ENCODE data around the gene ERVMER34-1. TPM values are rescaled to one million over a fixed set of nuclear protein-coding genes. Genes with fewer than 3 reads are reported as not detected.

ERVMER34-1 gene
- total and polyA plus RNA-seq, 8 donors = 0.30 to 3.0 (median 0.49) TPM; not detected in 4

- Histone ChIP-seq H3K27me3 (no peaks in the 10 kb centered on the region), H3K9me3 (no peaks in the 10 kb centered on the region), H3K27ac (no peak overlapping the region), H3K4me1 (no peaks in the 10 kb centered on the region), H3K36me3 (no peaks in the 10 kb centered on the region), H3K4me3 (no peak overlapping the region)
- intact Hi-C loops (cut with DNase I; ENCODE audit: low total_unique reads) = no loop called here
- WGBS, 5 donors = 90 to 99% (median 96%) methylated on average over 6 of the region's 6 CpGs
- TF ChIP-seq POLR2A (IDR thresholded peaks at IDR 0.05) (no peak), POLR2AphosphoS5 (IDR thresholded peaks at IDR 0.05) (no peak), EP300 (IDR thresholded peaks at IDR 0.05) (no peak)
- TF ChIP-seq, protein P1, sequence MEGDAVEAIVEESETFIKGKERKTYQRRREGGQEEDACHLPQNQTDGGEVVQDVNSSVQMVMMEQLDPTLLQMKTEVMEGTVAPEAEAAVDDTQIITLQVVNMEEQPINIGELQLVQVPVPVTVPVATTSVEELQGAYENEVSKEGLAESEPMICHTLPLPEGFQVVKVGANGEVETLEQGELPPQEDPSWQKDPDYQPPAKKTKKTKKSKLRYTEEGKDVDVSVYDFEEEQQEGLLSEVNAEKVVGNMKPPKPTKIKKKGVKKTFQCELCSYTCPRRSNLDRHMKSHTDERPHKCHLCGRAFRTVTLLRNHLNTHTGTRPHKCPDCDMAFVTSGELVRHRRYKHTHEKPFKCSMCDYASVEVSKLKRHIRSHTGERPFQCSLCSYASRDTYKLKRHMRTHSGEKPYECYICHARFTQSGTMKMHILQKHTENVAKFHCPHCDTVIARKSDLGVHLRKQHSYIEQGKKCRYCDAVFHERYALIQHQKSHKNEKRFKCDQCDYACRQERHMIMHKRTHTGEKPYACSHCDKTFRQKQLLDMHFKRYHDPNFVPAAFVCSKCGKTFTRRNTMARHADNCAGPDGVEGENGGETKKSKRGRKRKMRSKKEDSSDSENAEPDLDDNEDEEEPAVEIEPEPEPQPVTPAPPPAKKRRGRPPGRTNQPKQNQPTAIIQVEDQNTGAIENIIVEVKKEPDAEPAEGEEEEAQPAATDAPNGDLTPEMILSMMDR (IDR thresholded peaks at IDR 0.05) = no peak
- DNase-seq = no peak
Measured at GRCh38 chr4:52789774-52790173, 38.5 kb upstream of the ERVMER34-1 start.

DNA sequence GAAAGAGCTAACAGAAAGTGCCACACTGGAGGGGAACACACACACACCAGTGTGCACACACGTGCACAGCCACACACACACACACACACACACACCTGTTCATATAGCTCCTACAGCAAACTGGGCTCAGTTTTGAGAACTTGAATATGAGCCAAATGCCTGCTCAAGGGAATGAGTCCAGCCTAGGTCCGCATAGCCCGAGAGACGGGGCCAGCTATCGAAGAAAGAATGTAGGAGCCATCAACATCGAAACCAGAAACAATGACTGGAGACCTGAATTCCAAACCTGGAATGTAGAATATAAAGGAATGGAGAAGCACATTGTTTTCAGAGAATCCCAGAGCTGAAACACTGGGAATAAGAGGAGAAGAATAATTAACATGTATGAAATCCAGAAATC lies 37.6 kb upstream of the ERVMER34-1 start:
- 55 to 79% (median 66%) methylated on average over 6 of the region's 6 CpGs for WGBS, 5 donors
- Histone ChIP-seq H3K27ac (no peak overlapping the region), H3K4me3 (no peak overlapping the region), H3K9me3 (no peaks in the 10 kb centered on the region), H3K4me1 (no peaks in the 10 kb centered on the region), H3K27me3 (no peaks in the 10 kb centered on the region), H3K36me3 (no peaks in the 10 kb centered on the region)
- TF ChIP-seq POLR2AphosphoS5 (IDR thresholded peaks at IDR 0.05) (no peak), EP300 (IDR thresholded peaks at IDR 0.05) (no peak), POLR2A (IDR thresholded peaks at IDR 0.05) (no peak)
- TF ChIP-seq, protein P1 (IDR thresholded peaks at IDR 0.05) = no peak
- intact Hi-C loops (cut with DNase I; ENCODE audit: low total_unique reads) = no loop called here
- no peak for DNase-seq

DNA sequence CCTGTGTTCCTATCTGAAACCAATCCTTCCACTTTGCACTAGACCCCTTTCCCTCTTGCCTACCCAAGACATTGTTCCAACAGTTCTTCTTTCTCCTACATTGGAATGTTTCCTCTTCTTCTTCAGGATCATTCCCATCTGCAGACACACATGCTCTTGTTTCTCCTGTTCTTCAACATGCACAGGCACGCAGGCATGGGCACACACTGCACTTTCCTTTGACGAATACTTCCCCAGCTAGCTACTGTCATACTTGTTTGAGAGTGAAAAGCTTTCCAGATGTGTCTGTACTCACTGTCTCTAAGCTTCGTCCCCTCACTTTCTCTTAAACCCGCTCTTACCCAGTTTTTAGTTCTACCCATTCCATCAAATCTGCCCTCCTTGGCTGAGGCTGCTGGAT lies 31.8 kb upstream of the ERVMER34-1 start:
- 92 to 97% (median 93%) methylated on average over 4 of the region's 4 CpGs for WGBS, 5 donors
- Histone ChIP-seq H3K36me3 (no peaks in the 10 kb centered on the region), H3K4me1 (no peaks in the 10 kb centered on the region), H3K4me3 (no peak overlapping the region), H3K9me3 (no peaks in the 10 kb centered on the region), H3K27ac (no peak overlapping the region), H3K27me3 (no peaks in the 10 kb centered on the region)
- intact Hi-C loops (cut with DNase I; ENCODE audit: low total_unique reads) = no loop called here
- DNase-seq = no peak
- TF ChIP-seq POLR2AphosphoS5 (IDR thresholded peaks at IDR 0.05) (no peak), EP300 (IDR thresholded peaks at IDR 0.05) (no peak), POLR2A (IDR thresholded peaks at IDR 0.05) (no peak)
- TF ChIP-seq, protein P1 (IDR thresholded peaks at IDR 0.05) = no peak

- Histone ChIP-seq H3K27ac (no peak overlapping the region), H3K4me1 (no peaks in the 10 kb centered on the region), H3K4me3 (no peak overlapping the region), H3K36me3 (no peaks in the 10 kb centered on the region), H3K27me3 (no peaks in the 10 kb centered on the region), H3K9me3 (no peaks in the 10 kb centered on the region)
- DNase-seq = peak in 1 of 2 donors; percentile 6
- WGBS, 5 donors = 84 to 92% (median 89%) methylated on average over 4 of the region's 4 CpGs
- TF ChIP-seq, protein P1 (IDR thresholded peaks at IDR 0.05) = no peak
- no peak for TF ChIP-seq POLR2A (IDR thresholded peaks at IDR 0.05)
- intact Hi-C loops (cut with DNase I; ENCODE audit: low total_unique reads) = no loop called here
Measured at GRCh38 chr4:52780617-52781354, 29.6 kb upstream of the ERVMER34-1 start.
